NCI-H128 (cell line): ENCODE measurements around the gene CABLES2.
"Not testable (repeated sequence)": the region's sequence is repeated elsewhere in the genome, so short reads cannot be mapped to it uniquely, and the experiment has no call there.

Experiments
- DNase-seq: peaks from one replicate; lab custom pipeline; 2025; ENCODE audit not compliant: unreplicated experiment; lab: John Stamatoyannopoulos, UW

The CABLES2 gene

GRCh38 chr20:62390317-62391164, 16.5 kb downstream of the CABLES2 start:
- no peak for DNase-seq

GRCh38 chr20:62389601-62390087, 17.4 kb downstream of the CABLES2 start:
- DNase-seq = no peak

GRCh38 chr20:62388839-62389600, 18.1 kb downstream of the CABLES2 start:
- DNase-seq = no peak

- no peak for DNase-seq
These were observed 19.0 kb downstream of the CABLES2 start for GRCh38 chr20:62387933-62388635.

- no peak for DNase-seq
These were observed 19.7 kb downstream of the CABLES2 start for GRCh38 chr20:62387219-62387913.

- peak; percentile 81 for DNase-seq
These were observed 20.5 kb downstream of the CABLES2 start, which contains the start of gene RPS21 for GRCh38 chr20:62386383-62387218. TSS of gene RPS21 (plus strand) at chr20:62387103. CDS start at chr20:62387339, 236 bp downstream.

- DNase-seq = peak; percentile 55
These were observed 24.5 kb downstream of the CABLES2 start for GRCh38 chr20:62382306-62383198.

GRCh38 chr20:62381842-62382241, 25.2 kb downstream of the CABLES2 start:
- DNase-seq = no peak

GRCh38 chr20:62381202-62381797, 25.8 kb downstream of the CABLES2 start:
- DNase-seq = no peak

- DNase-seq = no peak
These were observed 28.9 kb downstream of the CABLES2 start for GRCh38 chr20:62378215-62378614.

GRCh38 chr20:62377615-62378178, 29.4 kb downstream of the CABLES2 start:
- no peak for DNase-seq

- DNase-seq = no peak
These were observed 30.0 kb downstream of the CABLES2 start for GRCh38 chr20:62377064-62377461.

GRCh38 chr20:62376112-62377063, 30.7 kb downstream of the CABLES2 start:
- no peak for DNase-seq

- no peak for DNase-seq
These were observed 32.5 kb downstream of the CABLES2 start for GRCh38 chr20:62374331-62375152.

- not testable (repeated sequence) for DNase-seq
These were observed 33.4 kb downstream of the CABLES2 start for GRCh38 chr20:62373631-62374179.
